T1000 (cell line): ENCODE results near the gene MAPK1.
A peak's percentile ranks its signal among the peaks of the same experiment; 100 is the strongest.
"Not testable (repeated sequence)": the region's sequence is repeated elsewhere in the genome, so short reads cannot be mapped to it uniquely, and the experiment has no call there.

Experiments
- DNase-seq: peaks from one replicate; lab custom pipeline; 2025; ENCODE audit warnings: mixed read lengths; lab: John Stamatoyannopoulos, UW

MAPK1 gene

GRCh38 chr22:21754523-21754922 lies 112.9 kb downstream of the MAPK1 start:
- no peak for DNase-seq

- no peak for DNase-seq
Measured at GRCh38 chr22:21753374-21754111, 113.9 kb downstream of the MAPK1 start.

- DNase-seq = no peak
Measured at GRCh38 chr22:21752276-21752675, 115.2 kb downstream of the MAPK1 start.

GRCh38 chr22:21745948-21746347 lies 121.5 kb downstream of the MAPK1 start:
- DNase-seq = no peak

- DNase-seq = not testable (repeated sequence)
Measured at GRCh38 chr22:21744917-21745316, 122.5 kb downstream of the MAPK1 start.

GRCh38 chr22:21741790-21742189 lies 125.7 kb downstream of the MAPK1 start:
- no peak for DNase-seq

GRCh38 chr22:21741059-21741458 lies 126.4 kb downstream of the MAPK1 start:
- DNase-seq = no peak

- no peak for DNase-seq
Measured at GRCh38 chr22:21739828-21740377, 127.5 kb downstream of the MAPK1 start.

- DNase-seq = no peak
Measured at GRCh38 chr22:21738966-21739365, 128.5 kb downstream of the MAPK1 start.

- DNase-seq = no peak
Measured at GRCh38 chr22:21738081-21738480, 129.4 kb downstream of the MAPK1 start.

- DNase-seq = no peak
Measured at GRCh38 chr22:21736948-21737347, 130.5 kb downstream of the MAPK1 start.

- no peak for DNase-seq
Measured at GRCh38 chr22:21736084-21736642, 131.3 kb downstream of the MAPK1 start.

GRCh38 chr22:21735200-21736083 lies 132.0 kb downstream of the MAPK1 start, which contains the start of gene YPEL1:
YPEL1 (minus strand) TSS chr22:21735794; CDS start chr22:21710744, 25,050 bp downstream.
- DNase-seq = peak; percentile 97

- DNase-seq = no peak
Measured at GRCh38 chr22:21734540-21735199, 132.8 kb downstream of the MAPK1 start.

GRCh38 chr22:21731503-21731902 lies 135.9 kb downstream of the MAPK1 start:
- DNase-seq = no peak

GRCh38 chr22:21730535-21731308 lies 136.7 kb downstream of the MAPK1 start:
- DNase-seq = no peak

GRCh38 chr22:21729184-21729583 lies 138.3 kb downstream of the MAPK1 start:
- not testable (repeated sequence) for DNase-seq

GRCh38 chr22:21728270-21728669 lies 139.2 kb downstream of the MAPK1 start:
- no peak for DNase-seq

- DNase-seq = no peak
Measured at GRCh38 chr22:21727768-21728167, 139.7 kb downstream of the MAPK1 start.

- DNase-seq = no peak
Measured at GRCh38 chr22:21727159-21727558, 140.3 kb downstream of the MAPK1 start.

GRCh38 chr22:21726650-21727049 lies 140.8 kb downstream of the MAPK1 start:
- DNase-seq = no peak
